ENCODE data around the gene CENPH. TPM values are rescaled to one million over a fixed set of nuclear protein-coding genes. Genes with fewer than 3 reads are reported as not detected.

CENPH gene
- total RNA-seq, 1 donor from 2014 or later: 44.3 TPM

- H3K4me3 ChIP-seq (ENCODE audit: low read depth, low read length): no peak overlapping the region
- no peak for TF ChIP-seq CTCF (conservative IDR thresholded peaks at IDR 0.05; ENCODE audit: low read depth, low read length)
- DNase-seq (ENCODE audit: low read depth): no peak
Observed at GRCh38 chr5:69209602-69210001, 20.2 kb downstream of the CENPH start.

- no peak for DNase-seq (ENCODE audit: low read depth)
- no peak overlapping the region for H3K4me3 ChIP-seq (ENCODE audit: low read depth, low read length)
Observed at GRCh38 chr5:69211200-69211599, 21.8 kb downstream of the CENPH start.

GRCh38 chr5:69212022-69212421 lies 22.6 kb downstream of the CENPH start:
- DNase-seq (ENCODE audit: low read depth): no peak
- TF ChIP-seq CTCF (conservative IDR thresholded peaks at IDR 0.05; ENCODE audit: low read depth, low read length): no peak

More at GRCh38 chr5:69211200-69211599, 21.8 kb downstream of the CENPH start:
- no peak for TF ChIP-seq CTCF (conservative IDR thresholded peaks at IDR 0.05; ENCODE audit: low read depth, low read length)

GRCh38 chr5:69213513-69214215 lies 24.3 kb downstream of the CENPH start:
- H3K4me3 ChIP-seq (ENCODE audit: low read depth, low read length): no peak overlapping the region
- TF ChIP-seq CTCF (conservative IDR thresholded peaks at IDR 0.05; ENCODE audit: low read depth, low read length): no peak
- no peak for DNase-seq (ENCODE audit: low read depth)

More at GRCh38 chr5:69212022-69212421, 22.6 kb downstream of the CENPH start:
- no peak overlapping the region for H3K4me3 ChIP-seq (ENCODE audit: low read depth, low read length)

GRCh38 chr5:69217151-69217511 lies 27.7 kb downstream of the CENPH start:
- H3K4me3 ChIP-seq (ENCODE audit: low read depth, low read length): peak overlapping the region; percentile 99
- no peak for DNase-seq (ENCODE audit: low read depth)

GRCh38 chr5:69217548-69218526 lies 28.5 kb downstream of the CENPH start:
- DNase-seq (ENCODE audit: low read depth): no peak
- peak overlapping the region; percentile 99 for H3K4me3 ChIP-seq (ENCODE audit: low read depth, low read length)
- TF ChIP-seq CTCF (conservative IDR thresholded peaks at IDR 0.05; ENCODE audit: low read depth, low read length): no peak

More at GRCh38 chr5:69217151-69217511, 27.7 kb downstream of the CENPH start:
- no peak for TF ChIP-seq CTCF (conservative IDR thresholded peaks at IDR 0.05; ENCODE audit: low read depth, low read length)

Measured in epithelial cell of proximal tubule (primary cell).